ENCODE data around the gene UCK1.

DNA sequence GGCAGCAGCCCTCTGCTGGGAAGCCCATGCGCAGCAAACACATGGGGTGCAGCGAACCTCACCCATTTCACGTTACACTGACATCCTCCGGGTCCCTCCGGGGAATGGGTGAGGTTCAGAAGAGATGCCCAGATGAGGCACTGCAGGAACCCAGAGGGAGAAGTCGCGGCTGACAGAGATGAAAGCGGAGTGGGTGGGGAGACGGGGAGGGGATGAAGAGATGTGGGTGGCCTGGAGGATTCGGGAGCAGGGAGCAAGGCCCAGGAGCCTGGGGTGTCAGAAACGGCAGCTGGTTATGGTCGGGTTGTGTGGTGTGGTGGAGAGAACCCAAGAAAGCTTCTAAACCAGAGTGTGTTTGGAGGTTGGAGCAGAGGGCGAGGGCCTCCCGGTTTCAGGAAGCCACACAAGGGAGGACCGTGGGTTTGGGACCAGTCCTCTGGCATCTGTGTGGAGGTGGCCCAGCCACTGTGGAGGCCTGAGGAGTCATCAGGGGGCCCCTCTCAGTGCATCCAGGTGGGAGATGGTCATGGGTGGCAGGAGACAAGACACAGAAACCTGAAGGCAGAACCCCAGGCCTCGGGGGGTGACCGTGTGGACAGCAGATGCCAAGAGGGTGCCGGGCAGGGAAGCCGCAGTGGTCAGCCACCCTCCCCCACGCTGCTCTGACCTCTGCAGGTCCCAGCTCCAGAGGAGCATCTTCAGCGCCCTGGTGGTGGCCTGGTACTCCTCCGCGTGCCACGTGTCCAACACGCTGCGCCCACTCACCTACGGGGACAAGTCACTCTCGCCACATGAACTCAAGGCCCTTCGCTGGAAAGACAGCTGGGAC, 8.6 kb downstream of the UCK1 start:
- TF ChIP-seq, protein P1, sequence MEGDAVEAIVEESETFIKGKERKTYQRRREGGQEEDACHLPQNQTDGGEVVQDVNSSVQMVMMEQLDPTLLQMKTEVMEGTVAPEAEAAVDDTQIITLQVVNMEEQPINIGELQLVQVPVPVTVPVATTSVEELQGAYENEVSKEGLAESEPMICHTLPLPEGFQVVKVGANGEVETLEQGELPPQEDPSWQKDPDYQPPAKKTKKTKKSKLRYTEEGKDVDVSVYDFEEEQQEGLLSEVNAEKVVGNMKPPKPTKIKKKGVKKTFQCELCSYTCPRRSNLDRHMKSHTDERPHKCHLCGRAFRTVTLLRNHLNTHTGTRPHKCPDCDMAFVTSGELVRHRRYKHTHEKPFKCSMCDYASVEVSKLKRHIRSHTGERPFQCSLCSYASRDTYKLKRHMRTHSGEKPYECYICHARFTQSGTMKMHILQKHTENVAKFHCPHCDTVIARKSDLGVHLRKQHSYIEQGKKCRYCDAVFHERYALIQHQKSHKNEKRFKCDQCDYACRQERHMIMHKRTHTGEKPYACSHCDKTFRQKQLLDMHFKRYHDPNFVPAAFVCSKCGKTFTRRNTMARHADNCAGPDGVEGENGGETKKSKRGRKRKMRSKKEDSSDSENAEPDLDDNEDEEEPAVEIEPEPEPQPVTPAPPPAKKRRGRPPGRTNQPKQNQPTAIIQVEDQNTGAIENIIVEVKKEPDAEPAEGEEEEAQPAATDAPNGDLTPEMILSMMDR (IDR thresholded peaks at IDR 0.05) = no peak
- TF ChIP-seq EP300 (IDR thresholded peaks at IDR 0.05) = no peak
